Astrocyte of the hippocampus (primary cell): Measurements from ENCODE around the gene FAM107B.

Experiments
- DNase-seq: peaks from one replicate; pipeline ENCODE4 v3.0.0; 2011; ENCODE audit warnings: low read depth, low spot score

FAM107B gene

GRCh38 chr10:14499601-14499904, 275.1 kb downstream of the FAM107B start:
- DNase-seq, result no peak

GRCh38 chr10:14498326-14498725, 276.4 kb downstream of the FAM107B start:
- DNase-seq, result no peak

DNA sequence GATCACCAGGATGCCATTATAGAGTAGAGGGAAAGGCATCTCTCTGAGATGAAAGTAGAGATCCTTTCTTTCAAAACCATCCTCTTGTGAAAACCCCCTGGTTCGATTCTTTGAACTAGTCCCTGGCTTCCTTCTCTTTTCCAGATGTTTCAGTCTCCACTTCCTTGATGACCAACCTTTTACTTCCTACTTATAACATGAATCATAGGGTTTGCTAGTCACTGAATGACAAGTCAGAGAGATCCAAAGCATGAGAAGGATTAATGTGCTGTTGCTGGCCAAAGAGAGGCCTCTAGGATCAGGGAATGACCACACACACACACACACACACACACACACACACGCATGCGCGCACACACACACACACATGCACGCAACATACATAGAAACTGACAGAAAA, 282.9 kb downstream of the FAM107B start:
- no peak for DNase-seq

GRCh38 chr10:14489522-14490177, 285.0 kb downstream of the FAM107B start:
- DNase-seq, result no peak

DNA sequence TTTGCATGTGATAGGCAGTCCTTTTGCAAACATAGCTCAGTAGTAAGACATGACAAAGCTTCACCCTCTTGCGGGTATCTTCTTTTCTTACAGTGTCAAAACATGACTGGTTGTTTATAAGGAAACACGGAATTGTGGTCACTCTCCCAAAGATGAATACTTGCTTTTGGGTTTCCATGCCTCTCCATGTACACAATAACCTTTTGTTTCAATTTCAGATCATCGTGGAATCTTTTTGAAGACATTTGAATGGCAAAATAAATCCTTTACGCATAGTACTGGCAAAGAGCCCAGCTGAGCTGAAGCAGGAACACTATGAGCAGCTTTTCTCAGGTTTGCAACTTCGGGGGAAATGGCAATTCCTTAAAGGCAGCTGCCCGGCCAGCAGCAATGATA, 287.2 kb downstream of the FAM107B start:
- peak; percentile 65 for DNase-seq

GRCh38 chr10:14486777-14487487, 287.8 kb downstream of the FAM107B start:
- peak; percentile 16 for DNase-seq

GRCh38 chr10:14485986-14486385, 288.7 kb downstream of the FAM107B start:
- no peak for DNase-seq

- no peak for DNase-seq
These were observed 291.3 kb downstream of the FAM107B start for GRCh38 chr10:14483417-14483816.

- peak; percentile 59 for DNase-seq
These were observed 292.9 kb downstream of the FAM107B start for GRCh38 chr10:14481752-14482151.

DNA sequence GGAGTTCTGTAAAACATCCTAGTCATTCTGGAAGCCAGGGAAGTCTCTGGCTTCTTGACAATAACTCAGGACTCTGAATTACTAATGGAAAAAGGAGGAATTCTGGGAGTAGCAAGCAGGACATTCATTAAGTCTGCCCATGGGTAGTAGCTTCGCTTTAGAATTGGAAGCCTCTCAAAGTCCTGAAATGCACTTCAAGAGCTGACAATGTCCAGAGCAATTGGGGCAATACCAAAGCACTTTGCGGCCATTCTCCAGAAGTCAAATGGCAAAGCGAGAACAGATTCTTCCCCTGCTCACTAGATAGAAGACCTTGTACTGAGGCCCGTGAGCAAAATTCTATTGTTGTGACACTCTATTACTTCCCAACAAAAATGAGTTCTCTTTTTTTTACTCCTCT, 293.7 kb downstream of the FAM107B start:
- DNase-seq, result no peak

GRCh38 chr10:14478604-14479003, 296.1 kb downstream of the FAM107B start:
- peak; percentile 96 for DNase-seq

DNA sequence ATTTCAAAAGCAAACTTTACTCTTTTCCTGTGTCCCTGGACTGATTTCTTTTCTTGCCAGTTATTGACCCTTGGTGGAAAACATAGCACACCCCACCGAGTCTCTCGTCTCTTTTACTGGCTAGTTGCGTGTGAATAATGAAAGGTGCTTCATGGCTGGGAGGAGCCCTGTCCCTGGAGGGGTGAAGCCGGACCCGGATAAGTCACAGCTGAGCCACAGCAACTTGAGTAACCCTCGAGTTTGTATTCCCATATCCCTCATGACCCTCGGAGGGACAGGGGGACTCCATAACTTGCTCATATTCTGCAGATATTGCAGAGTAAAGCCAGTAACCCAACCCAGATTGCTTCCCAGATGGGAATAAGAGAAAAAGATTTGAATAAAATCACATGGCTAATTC, 296.5 kb downstream of the FAM107B start:
- no peak for DNase-seq

- DNase-seq, result peak; percentile 69
These were observed 297.3 kb downstream of the FAM107B start for GRCh38 chr10:14477408-14477710.

DNA sequence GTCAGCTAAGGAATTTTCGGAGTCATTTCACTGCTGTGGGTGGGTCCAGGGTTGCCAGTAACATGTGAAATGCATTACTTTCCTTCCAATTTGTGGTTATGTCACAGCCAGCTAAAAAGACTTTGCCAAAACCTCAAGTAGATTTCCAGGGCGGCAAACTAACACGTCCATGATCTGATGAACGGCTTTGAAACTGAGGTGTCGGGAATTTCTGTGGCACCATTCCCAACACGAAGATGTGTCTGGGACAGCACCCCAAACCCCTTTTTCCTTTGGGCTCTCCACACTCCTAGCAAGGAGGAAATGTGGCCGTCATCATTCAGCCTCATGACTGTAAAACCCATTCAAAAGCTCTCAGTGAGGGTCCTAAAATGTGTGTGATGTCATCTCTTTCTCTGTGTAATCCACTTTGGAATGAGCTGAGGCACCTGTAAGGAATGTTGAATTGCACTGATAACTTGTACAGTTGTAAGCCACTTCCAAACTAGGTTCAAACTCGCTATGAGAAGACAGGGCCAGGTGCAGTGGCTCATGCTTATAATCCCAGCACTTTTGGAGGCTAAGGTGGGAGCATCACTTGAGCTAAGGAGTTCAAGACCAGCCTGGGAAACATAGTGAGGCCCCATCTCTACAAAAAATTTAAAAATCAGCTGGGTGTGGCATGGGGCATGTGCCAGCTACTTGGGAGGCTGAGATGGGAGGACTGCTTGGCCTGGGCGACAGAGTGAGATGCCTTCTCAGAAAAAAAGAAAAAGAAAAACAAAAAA, 297.9 kb downstream of the FAM107B start:
- DNase-seq, result peak; percentile 94

DNA sequence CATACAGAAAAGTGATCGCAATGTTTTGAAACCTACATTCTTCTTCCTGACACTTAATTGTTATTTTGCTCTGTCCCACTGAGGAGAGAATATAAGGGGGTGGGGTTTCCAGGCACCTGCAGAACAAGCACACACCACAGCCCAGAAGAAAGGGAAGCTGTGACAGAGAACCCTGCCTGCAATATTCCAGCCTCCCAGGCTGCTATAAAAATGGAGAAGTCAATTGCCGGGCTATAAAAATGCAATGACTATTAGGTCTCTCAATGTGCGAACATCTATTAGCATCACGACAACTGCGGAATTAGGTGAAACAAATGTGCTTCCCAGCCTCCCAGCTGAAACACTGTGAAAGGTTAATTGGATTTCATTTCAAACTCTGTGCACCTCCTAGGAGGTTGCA, 298.7 kb downstream of the FAM107B start:
- DNase-seq, result no peak

GRCh38 chr10:14474656-14475055, 300.0 kb downstream of the FAM107B start:
- DNase-seq, result no peak

GRCh38 chr10:14470920-14471319, 303.8 kb downstream of the FAM107B start:
- DNase-seq, result no peak

DNA sequence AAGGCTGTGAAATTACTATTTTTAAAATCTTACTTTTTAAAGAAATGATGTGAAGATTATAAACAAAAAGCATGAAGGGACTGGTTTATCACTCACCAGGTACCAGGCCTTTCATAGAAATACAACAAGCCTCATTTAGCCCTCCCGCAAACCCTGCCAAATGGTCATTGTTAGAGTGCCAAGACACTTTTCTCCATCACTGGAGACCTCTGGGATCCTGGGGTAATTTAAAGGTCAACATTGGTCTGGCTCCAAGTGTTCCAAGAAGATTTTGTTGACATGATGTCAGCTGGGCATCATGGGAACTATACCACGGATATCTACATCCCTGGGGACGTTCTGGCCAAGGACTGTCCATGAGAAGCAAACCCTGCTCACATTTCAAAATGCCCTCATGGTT, 306.0 kb downstream of the FAM107B start:
- no peak for DNase-seq
